GM23248 (cell line): Measurements from ENCODE around the gene HLA-DMA. TPM values are rescaled to one million over a fixed set of nuclear protein-coding genes. Genes with fewer than 3 reads are reported as not detected.

Source experiments
- DNase-seq: peaks from one replicate; pipeline ENCODE4 v3.0.0-alpha.2; 2015
- H2AFZ ChIP-seq: fragments of 200-600 bp; sonication (generic); 2 replicates; pipeline ENCODE4 v1.6.1; 2016; ENCODE audit warnings: antibody characterized with exemption
- H3F3A ChIP-seq: fragments of 200-600 bp; sonication (generic); 2 replicates; pipeline ENCODE4 v1.6.1; 2016; ENCODE audit warnings: mild to moderate bottlenecking, antibody characterized with exemption, mixed run types; ENCODE audit not compliant: insufficient read depth
- H3K27ac ChIP-seq: fragments of 200-600 bp; sonication (generic); 2 replicates; pipeline ENCODE4 v1.5.1; 2016; ENCODE audit warnings: mild to moderate bottlenecking
- H3K27me3 ChIP-seq: fragments of 200-600 bp; sonication (generic); replicated peaks from 2 replicates; pipeline ENCODE4 v1.6.1; 2016; ENCODE audit warnings: mild to moderate bottlenecking; ENCODE audit not compliant: insufficient read depth
- H3K36me3 ChIP-seq: fragments of 200-600 bp; sonication (generic); 2 replicates; pipeline ENCODE4 v1.6.1; 2016; ENCODE audit warnings: low read depth, mild to moderate bottlenecking
- H3K4me1 ChIP-seq: fragments of 200-600 bp; sonication (generic); 2 replicates; pipeline ENCODE4 v1.6.1; 2016; ENCODE audit warnings: mild to moderate bottlenecking; ENCODE audit not compliant: insufficient read depth
- H3K4me2 ChIP-seq: fragments of 200-600 bp; sonication (generic); one replicate; pipeline ENCODE4 v1.6.1; 2016; ENCODE audit warnings: mild to moderate bottlenecking; ENCODE audit not compliant: unreplicated experiment
- H3K4me3 ChIP-seq: fragments of 200-600 bp; sonication (generic); 2 replicates; pipeline ENCODE4 v1.5.1; 2016; ENCODE audit warnings: mild to moderate bottlenecking
- H3K79me2 ChIP-seq: fragments of 200-600 bp; sonication (generic); 2 replicates; pipeline ENCODE4 v1.6.1; 2016; ENCODE audit warnings: mild to moderate bottlenecking; ENCODE audit not compliant: insufficient read depth
- H3K9ac ChIP-seq: fragments of 200-600 bp; sonication (generic); 2 replicates; pipeline ENCODE4 v1.6.1; 2016; ENCODE audit warnings: mild to moderate bottlenecking
- H3K9me2 ChIP-seq: fragments of 200-600 bp; sonication (generic); 2 replicates; pipeline ENCODE4 v1.6.1; 2016; ENCODE audit warnings: mixed run types, mild to moderate bottlenecking, moderate library complexity; ENCODE audit not compliant: insufficient read depth
- H3K9me3 ChIP-seq: fragments of 200-600 bp; sonication (generic); one replicate; pipeline ENCODE4 v1.6.1; 2017; ENCODE audit warnings: low read depth
- H4K20me1 ChIP-seq: fragments of 200-600 bp; sonication (generic); 2 replicates; pipeline ENCODE4 v1.6.0; 2016; ENCODE audit not compliant: insufficient read depth
- EZH2 ChIP-seq: fragments of 200-600 bp; sonication (generic); IDR thresholded peaks from 2 replicates; pipeline ENCODE4 v1.6.1; 2018; ENCODE audit warnings: antibody characterized with exemption, mild to moderate bottlenecking; ENCODE audit not compliant: insufficient read depth, poor library complexity, severe bottlenecking
- EZH2phosphoT487 ChIP-seq: fragments of 200-600 bp; sonication (generic); IDR thresholded peaks from 2 replicates; pipeline ENCODE4 v1.6.1; 2018; ENCODE audit warnings: antibody characterized with exemption, moderate library complexity, mild to moderate bottlenecking, low read depth; ENCODE audit not compliant: insufficient read depth
- WGBS, 2 experiments: methylation state at CpG; one replicate each; pipeline ENCODE4 v1.1.6; 2015 to 2017; ENCODE audit warnings: low lambda C conversion rate in 2 of 2, low coverage in 1 of 2; ENCODE audit errors: missing lambda C conversion rate in 2 of 2; 5-methylcytosine and 5-hydroxymethylcytosine counted together
- in situ Hi-C: fragments of 300-500 bp; cut with MboI; formaldehyde crosslinking; loops from 2 replicates; pipeline ENCODE4 v1.15.0; 2020
- polyA plus RNA-seq: library from polyadenylated mRNA; unstranded; fragments of >200 nt; fragmentation: Nextera tagmentation; extraction: Ambion mirVana; gene quantifications from 2 replicates; pipeline ENCODE4 v1.2.1, GENCODE V29; 2016
- total RNA-seq: library from RNA; depleted of rRNA; stranded (reverse); fragments of >200 nt; shearing (Covaris generic); gene quantifications from 2 replicates; pipeline ENCODE4 v1.2.3, GENCODE V29; 2014

Gene HLA-DMA
- total and polyA plus RNA-seq, 2 experiments from 2014 or later = 6.2 to 6.3 TPM

GRCh38 chr6:32973144-32974015, 20.5 kb upstream of the HLA-DMA start:
- Histone ChIP-seq H3K4me3 (peak overlapping the region; percentile 92), H3K27ac (peak overlapping the region; percentile 67), H3K27me3 (no peaks in the 10 kb centered on the region), H3K36me3 (peaks cover 59% of the 10 kb centered on the region), H3K9me3 (no peaks in the 10 kb centered on the region), H3K4me2 (peak overlapping the region; percentile 87), H3K79me2 (peaks cover 63% of the 10 kb centered on the region), H4K20me1 (peaks cover 46% of the 10 kb centered on the region), H3K4me1 (peaks cover 10% of the 10 kb centered on the region), H3K9me2 (no peaks in the 10 kb centered on the region), H3K9ac (peak overlapping the region; percentile 92), H3F3A (peaks cover 62% of the 10 kb centered on the region), H2AFZ (no peak overlapping the region)
- in situ Hi-C loops = no loop called here
- WGBS, 2 experiments = 0 to 2% methylated on average over 23 of the region's 23 CpGs
- no peak for TF ChIP-seq EZH2
- no peak for TF ChIP-seq EZH2phosphoT487
- DNase-seq = peak; percentile 75

- no peaks in the 10 kb centered on the region for H3K9me3 ChIP-seq
- H3F3A ChIP-seq = peaks cover 57% of the 10 kb centered on the region
- no peaks in the 10 kb centered on the region for H3K27me3 ChIP-seq
- no peak overlapping the region for H2AFZ ChIP-seq
- H3K4me1 ChIP-seq = peaks cover 7% of the 10 kb centered on the region
- peak overlapping the region; percentile 92 for H3K4me3 ChIP-seq
- H4K20me1 ChIP-seq = peaks cover 43% of the 10 kb centered on the region
- H3K79me2 ChIP-seq = peaks cover 62% of the 10 kb centered on the region
- WGBS, 2 experiments = 0 to 1% methylated on average over 62 to 70 of the region's 70 CpGs
- peak; percentile 57 for DNase-seq
- peak overlapping the region; percentile 67 for H3K27ac ChIP-seq
- in situ Hi-C loops = no loop called here
- peaks cover 51% of the 10 kb centered on the region for H3K36me3 ChIP-seq
- peak overlapping the region; percentile 87 for H3K4me2 ChIP-seq
- TF ChIP-seq EZH2 (no peak), EZH2phosphoT487 (no peak)
- H3K9me2 ChIP-seq = no peaks in the 10 kb centered on the region
- H3K9ac ChIP-seq = peak overlapping the region; percentile 92
These were observed 19.7 kb upstream of the HLA-DMA start for GRCh38 chr6:32972353-32973143.

GRCh38 chr6:32971581-32972352, 18.9 kb upstream of the HLA-DMA start:
- Histone ChIP-seq H2AFZ (no peak overlapping the region), H3K36me3 (peaks cover 43% of the 10 kb centered on the region), H3K9ac (peak overlapping the region; percentile 99), H3K9me3 (no peaks in the 10 kb centered on the region), H3K27me3 (no peaks in the 10 kb centered on the region), H3K4me1 (peaks cover 14% of the 10 kb centered on the region), H3K27ac (peak overlapping the region; percentile 100), H3K79me2 (peaks cover 62% of the 10 kb centered on the region), H3K9me2 (no peaks in the 10 kb centered on the region), H4K20me1 (peaks cover 38% of the 10 kb centered on the region), H3F3A (peaks cover 57% of the 10 kb centered on the region), H3K4me2 (peak overlapping the region; percentile 92), H3K4me3 (peak overlapping the region; percentile 92)
- TF ChIP-seq EZH2phosphoT487 (no peak), EZH2 (no peak)
- WGBS, 2 experiments = 2% methylated on average over 44 of the region's 58 CpGs
- in situ Hi-C loops = no loop called here
- DNase-seq = peak; percentile 99

- Histone ChIP-seq H3K27ac (peak overlapping the region; percentile 100), H3K79me2 (peaks cover 62% of the 10 kb centered on the region), H3K9me2 (no peaks in the 10 kb centered on the region), H3K9ac (peak overlapping the region; percentile 99), H4K20me1 (peaks cover 33% of the 10 kb centered on the region), H3K4me3 (peak overlapping the region; percentile 87), H2AFZ (no peak overlapping the region), H3F3A (peaks cover 52% of the 10 kb centered on the region), H3K4me2 (peak overlapping the region; percentile 92), H3K9me3 (no peaks in the 10 kb centered on the region), H3K4me1 (peaks cover 20% of the 10 kb centered on the region), H3K27me3 (no peaks in the 10 kb centered on the region), H3K36me3 (peaks cover 38% of the 10 kb centered on the region)
- in situ Hi-C loops = no loop called here
- TF ChIP-seq EZH2phosphoT487 (no peak), EZH2 (no peak)
- 1% methylated on average over 15 of the region's 15 CpGs for WGBS, 2 experiments
- no peak for DNase-seq
These were observed 18.3 kb upstream of the HLA-DMA start for GRCh38 chr6:32971242-32971580.
